Natural killer cell (primary cell): ENCODE results near the gene SCAMP4. TPM values are rescaled to one million over a fixed set of nuclear protein-coding genes. Genes with fewer than 3 reads are reported as not detected.
"Not testable (repeated sequence)": the region's sequence is repeated elsewhere in the genome, so short reads cannot be mapped to it uniquely, and the experiment has no call there.

Experiments
- ATAC-seq, 3 donors: fragments of 150-1000 bp in 2 of 3; fragments of 200-7000 bp in 1 of 3; cut with Tn5 transposase; 1 replicate in 1 of 3; 2 replicates in 2 of 3; pipeline ENCODE4 v1.10.0; 2021; ENCODE audit warnings: mild to moderate bottlenecking in 2 of 3, moderate library complexity in 2 of 3
- DNase-seq, 2 donors: peaks; one replicate each; pipeline versions ENCODE4 v3.0.0 to v3.0.0-alpha.2; 2013 to 2021; ENCODE audit warnings: mixed read lengths in 1 of 2
- H3K27ac ChIP-seq: one replicate; pipeline ENCODE4 v1.5.1; 2013; ENCODE audit warnings: mild to moderate bottlenecking, low read length
- H3K27me3 ChIP-seq: one replicate; pipeline ENCODE4 v1.6.1; 2013; ENCODE audit warnings: low read length; ENCODE audit not compliant: control insufficient read depth, insufficient read depth
- H3K36me3 ChIP-seq: one replicate; pipeline ENCODE4 v1.6.1; 2013; ENCODE audit warnings: low read length; ENCODE audit not compliant: control insufficient read depth, insufficient read depth
- H3K4me1 ChIP-seq: one replicate; pipeline ENCODE4 v1.6.1; 2013; ENCODE audit warnings: low read length; ENCODE audit not compliant: control insufficient read depth, insufficient read depth
- H3K4me3 ChIP-seq: one replicate; pipeline ENCODE4 v1.5.1; 2013; ENCODE audit warnings: low read length
- H3K9me3 ChIP-seq: one replicate; pipeline ENCODE4 v1.6.1; 2013; ENCODE audit warnings: low read length; ENCODE audit not compliant: control insufficient read depth, insufficient read depth
- H3K27ac Mint-ChIP-seq, 2 donors: one replicate each; pipeline ENCODE4 v1.8.0; 2022; ENCODE audit warnings: mild to moderate bottlenecking in 2 of 2, mixed read lengths in 2 of 2, moderate library complexity in 1 of 2
- H3K27me3 Mint-ChIP-seq, 2 donors: one replicate each; pipeline ENCODE4 v1.8.0; 2022; ENCODE audit warnings: low read depth in 2 of 2, mixed read lengths in 2 of 2
- H3K36me3 Mint-ChIP-seq: one replicate; pipeline ENCODE4 v1.8.0; 2022; ENCODE audit warnings: mixed read lengths
- H3K4me1 Mint-ChIP-seq, 2 donors: one replicate each; pipeline ENCODE4 v1.8.0; 2022; ENCODE audit warnings: mixed read lengths in 2 of 2
- H3K4me3 Mint-ChIP-seq: one replicate; pipeline ENCODE4 v1.8.0; 2022; ENCODE audit warnings: mild to moderate bottlenecking, moderate library complexity, mixed read lengths
- H3K9me3 Mint-ChIP-seq, 2 donors: one replicate each; pipeline ENCODE4 v1.8.0; 2022; ENCODE audit warnings: mixed read lengths in 2 of 2
- WGBS: methylation state at CpG from one replicate; pipeline ENCODE4 v1.1.7; 2013; ENCODE audit warnings: missing lambda C conversion rate; ENCODE audit not compliant: insufficient coverage; 5-methylcytosine and 5-hydroxymethylcytosine counted together
- intact Hi-C: fragments of 100-400 bp; cut with micrococcal nuclease; formaldehyde crosslinking; loops from one replicate; pipeline ENCODE4 v1.14.2; 2022
- total RNA-seq, 4 donors: library from RNA; stranded (reverse); fragments of 120-200 nt in 1 of 4; gene quantifications; one replicate each; pipeline versions ENCODE4 v1.2.3 to v1.2.4, GENCODE V29; 2013 to 2022
- TF ChIP-seq, protein P1 (sequence below): fragments of 200-600 bp; IDR thresholded peaks from one replicate; pipeline ENCODE4 v1.8.0; 2022; ENCODE audit warnings: antibody characterized with exemption

Gene SCAMP4
- total RNA-seq, 3 donors from 2014 or later (not counting 1 experiment from before 2014, with no cell fraction given) = 43.1 to 53.7 (median 46.9) TPM

DNA sequence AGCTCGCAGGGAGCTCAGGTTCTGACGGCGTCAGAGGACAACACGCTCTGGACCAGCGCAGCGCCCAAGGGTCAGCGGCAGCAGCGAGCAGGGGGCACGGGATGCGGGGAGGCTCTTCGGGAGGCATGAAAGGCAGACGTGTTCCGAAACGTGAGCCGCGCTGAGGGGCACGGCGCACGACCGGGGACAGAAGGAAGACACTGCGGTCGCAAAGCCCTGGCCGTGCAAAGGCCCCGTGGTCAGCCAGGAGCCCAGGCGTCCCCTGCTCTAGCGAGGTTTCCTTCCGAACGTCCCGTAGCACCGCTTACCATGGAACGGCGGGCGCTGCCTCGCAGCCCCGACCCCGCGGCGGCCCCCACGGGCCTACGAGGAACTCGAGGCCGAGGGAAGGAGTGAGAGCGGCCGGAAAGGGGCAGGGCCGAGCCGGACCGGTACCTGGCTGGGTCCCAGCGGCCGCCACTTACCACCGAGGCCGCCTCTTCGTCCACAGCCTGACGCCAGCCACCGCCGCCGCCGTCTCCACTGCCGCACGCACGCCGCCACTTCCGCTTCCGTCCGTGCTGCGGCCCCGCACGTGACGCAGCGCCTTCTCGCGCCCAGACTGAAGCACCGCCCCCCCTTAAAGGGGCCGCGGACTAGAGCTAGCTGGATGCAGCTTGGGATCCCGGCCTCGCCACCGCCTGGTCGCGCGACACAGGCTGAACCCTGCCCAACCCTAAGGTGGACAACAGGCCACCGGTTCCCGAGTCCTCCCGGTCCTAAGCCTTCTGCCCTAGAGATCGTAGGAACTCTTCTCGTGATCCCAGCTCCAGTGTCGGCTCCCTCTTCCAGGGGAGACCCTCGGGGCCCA, 29.3 kb upstream of the SCAMP4 start:
- H3K4me1 Mint-ChIP-seq = peaks cover 43 to 44% of the 10 kb centered on the region in 2 donors
- H3K4me3 ChIP-seq = peak overlapping the region; percentile 81
- H3K27me3 Mint-ChIP-seq = no peaks in the 10 kb centered on the region
- H3K27ac ChIP-seq = peak overlapping the region; percentile 91
- no peaks in the 10 kb centered on the region for H3K27me3 ChIP-seq
- no peaks in the 10 kb centered on the region for H3K9me3 ChIP-seq
- ATAC-seq (peak; percentile 85 to 93 (median 87)), DNase-seq (peak; percentile 92 to 94)
- no peaks in the 10 kb centered on the region for H3K9me3 Mint-ChIP-seq
- H3K36me3 Mint-ChIP-seq = no peaks in the 10 kb centered on the region
- intact Hi-C loops = loop anchor here (1.0 kb wide), 2 partner anchors 8 to 12 kb away; no protein-coding TSS in a partner anchor
- under 1% methylated on average over 87 of the region's 87 CpGs for WGBS
- H3K4me1 ChIP-seq = peaks cover 50% of the 10 kb centered on the region
- peaks cover 41% of the 10 kb centered on the region for H3K36me3 ChIP-seq
- TF ChIP-seq, protein P1, sequence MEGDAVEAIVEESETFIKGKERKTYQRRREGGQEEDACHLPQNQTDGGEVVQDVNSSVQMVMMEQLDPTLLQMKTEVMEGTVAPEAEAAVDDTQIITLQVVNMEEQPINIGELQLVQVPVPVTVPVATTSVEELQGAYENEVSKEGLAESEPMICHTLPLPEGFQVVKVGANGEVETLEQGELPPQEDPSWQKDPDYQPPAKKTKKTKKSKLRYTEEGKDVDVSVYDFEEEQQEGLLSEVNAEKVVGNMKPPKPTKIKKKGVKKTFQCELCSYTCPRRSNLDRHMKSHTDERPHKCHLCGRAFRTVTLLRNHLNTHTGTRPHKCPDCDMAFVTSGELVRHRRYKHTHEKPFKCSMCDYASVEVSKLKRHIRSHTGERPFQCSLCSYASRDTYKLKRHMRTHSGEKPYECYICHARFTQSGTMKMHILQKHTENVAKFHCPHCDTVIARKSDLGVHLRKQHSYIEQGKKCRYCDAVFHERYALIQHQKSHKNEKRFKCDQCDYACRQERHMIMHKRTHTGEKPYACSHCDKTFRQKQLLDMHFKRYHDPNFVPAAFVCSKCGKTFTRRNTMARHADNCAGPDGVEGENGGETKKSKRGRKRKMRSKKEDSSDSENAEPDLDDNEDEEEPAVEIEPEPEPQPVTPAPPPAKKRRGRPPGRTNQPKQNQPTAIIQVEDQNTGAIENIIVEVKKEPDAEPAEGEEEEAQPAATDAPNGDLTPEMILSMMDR = no peak
- H3K27ac Mint-ChIP-seq = peak overlapping the region; percentile 97 to 98
- H3K4me3 Mint-ChIP-seq = peak overlapping the region; percentile 97

DNA sequence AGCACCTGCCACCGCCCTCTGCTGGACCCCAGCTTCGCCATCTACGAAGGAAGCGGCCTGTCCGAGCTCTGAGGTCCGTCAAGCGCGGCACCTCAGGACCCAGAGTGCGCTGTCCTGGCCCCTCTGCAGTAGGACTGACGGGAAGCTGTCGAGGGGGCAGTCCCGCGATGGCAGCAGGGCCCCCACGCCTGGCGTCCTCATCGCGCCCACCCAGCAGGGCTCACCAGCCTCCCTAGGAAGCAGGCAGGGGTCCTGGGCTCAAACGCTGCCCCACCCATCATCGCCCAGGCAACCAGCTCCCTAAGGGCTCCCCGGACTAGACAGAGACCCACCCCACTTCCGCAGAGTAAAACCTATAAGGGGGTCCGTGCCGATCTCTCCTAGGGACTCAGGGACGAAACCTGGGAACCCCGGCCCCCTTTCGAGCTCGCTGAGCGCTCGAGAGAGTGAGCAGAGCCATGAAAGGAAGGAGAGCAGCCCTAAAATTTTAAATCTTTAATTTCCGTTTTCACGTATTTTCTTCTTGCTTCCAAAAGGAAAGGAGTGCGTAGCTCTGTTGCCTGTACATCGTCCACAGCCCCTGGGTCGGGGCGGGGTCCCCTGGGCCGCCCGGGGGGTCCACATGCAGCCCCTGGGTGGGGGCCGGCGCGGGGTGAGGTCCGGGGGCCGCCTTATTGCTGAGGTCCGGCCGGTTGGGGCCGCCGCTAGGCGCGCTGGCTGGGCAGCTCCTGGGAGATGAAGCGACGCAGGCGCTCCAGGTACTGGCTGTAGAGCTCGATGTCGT, 28.5 kb upstream of the SCAMP4 start:
- not testable (repeated sequence) for H3K27me3 ChIP-seq, DNase-seq, H3K9me3 Mint-ChIP-seq, H3K36me3 Mint-ChIP-seq, H3K27me3 Mint-ChIP-seq, H3K9me3 ChIP-seq
- ATAC-seq = peak; percentile 6 to 15 (median 11)
- Mint-ChIP-seq H3K27ac (peak overlapping the region; percentile 97 to 98), H3K4me3 (peak overlapping the region; percentile 97), H3K4me1 (peaks cover 44 to 45% of the 10 kb centered on the region in 2 donors)
- Histone ChIP-seq H3K36me3 (peaks cover 37% of the 10 kb centered on the region), H3K27ac (peak overlapping the region; percentile 91), H3K4me1 (peaks cover 55% of the 10 kb centered on the region), H3K4me3 (peak overlapping the region; percentile 81)
- intact Hi-C loops = loop anchor here (1.0 kb wide), 2 partner anchors 8 to 12 kb away; no protein-coding TSS in a partner anchor
- 42% methylated on average over 31 of the region's 53 CpGs for WGBS

DNA sequence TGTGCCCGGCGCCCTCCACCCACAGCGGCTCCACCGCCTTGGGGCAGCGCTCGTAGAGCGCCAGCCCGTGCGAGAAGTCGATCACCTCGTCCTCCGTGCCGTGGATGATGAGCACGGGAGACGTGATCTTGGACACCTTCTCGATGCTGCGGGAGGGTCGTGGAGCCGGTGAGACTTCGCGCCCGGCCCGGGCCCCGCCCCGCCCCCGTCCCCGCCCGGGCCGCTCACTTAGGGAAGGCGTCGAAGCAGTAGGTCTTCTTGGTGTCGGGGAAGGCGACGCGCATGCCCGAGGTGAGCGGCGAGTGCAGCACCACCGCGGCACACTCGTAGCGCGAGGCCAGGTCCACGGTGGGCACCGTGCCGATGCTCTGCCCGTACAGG, 27.9 kb upstream of the SCAMP4 start:
- H3K27ac ChIP-seq, H3K27me3 Mint-ChIP-seq, intact Hi-C loops, H3K9me3 Mint-ChIP-seq, ATAC-seq, H3K27me3 ChIP-seq, H3K36me3 Mint-ChIP-seq, DNase-seq, H3K4me3 Mint-ChIP-seq, H3K9me3 ChIP-seq, H3K4me3 ChIP-seq, H3K27ac Mint-ChIP-seq: not testable (repeated sequence)
- 90% methylated on average over 26 of the region's 47 CpGs for WGBS
- Histone ChIP-seq H3K4me1 (peaks cover 57% of the 10 kb centered on the region), H3K36me3 (peaks cover 36% of the 10 kb centered on the region)
- peaks cover 48 to 49% of the 10 kb centered on the region in 2 donors for H3K4me1 Mint-ChIP-seq

DNA sequence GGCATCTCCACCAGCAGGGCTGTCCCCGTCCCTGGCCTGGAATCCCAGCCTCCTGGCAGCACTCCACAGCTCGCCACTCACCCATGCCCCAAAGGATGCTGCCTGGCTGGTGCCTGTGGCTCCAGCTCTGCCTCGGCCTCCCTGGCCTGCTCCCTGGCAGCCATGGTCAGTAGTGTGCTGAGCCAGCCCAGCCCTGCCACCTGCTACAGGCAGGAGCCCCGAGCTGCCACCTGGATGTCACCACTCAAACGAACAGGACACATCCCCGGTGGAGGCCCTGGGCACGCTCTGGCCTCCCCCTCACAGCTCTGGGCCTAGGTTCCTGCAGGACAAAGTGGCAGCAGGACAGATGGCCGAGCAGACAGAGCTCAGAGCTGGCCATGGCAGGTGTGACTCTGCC, 26.6 kb upstream of the SCAMP4 start:
- H3K4me3 ChIP-seq, H3K27me3 Mint-ChIP-seq, H3K9me3 Mint-ChIP-seq, H3K36me3 Mint-ChIP-seq, H3K9me3 ChIP-seq, DNase-seq, ATAC-seq, H3K27ac ChIP-seq, intact Hi-C loops, H3K27me3 ChIP-seq: not testable (repeated sequence)
- Histone ChIP-seq H3K36me3 (peaks cover 28% of the 10 kb centered on the region), H3K4me1 (peaks cover 57% of the 10 kb centered on the region)
- 82% methylated on average over 7 of the region's 8 CpGs for WGBS
- H3K27ac Mint-ChIP-seq = peak overlapping the region; percentile 58 to 79
- peaks cover 57 to 62% of the 10 kb centered on the region in 2 donors for H3K4me1 Mint-ChIP-seq
- H3K4me3 Mint-ChIP-seq = peak overlapping the region; percentile 63

DNA sequence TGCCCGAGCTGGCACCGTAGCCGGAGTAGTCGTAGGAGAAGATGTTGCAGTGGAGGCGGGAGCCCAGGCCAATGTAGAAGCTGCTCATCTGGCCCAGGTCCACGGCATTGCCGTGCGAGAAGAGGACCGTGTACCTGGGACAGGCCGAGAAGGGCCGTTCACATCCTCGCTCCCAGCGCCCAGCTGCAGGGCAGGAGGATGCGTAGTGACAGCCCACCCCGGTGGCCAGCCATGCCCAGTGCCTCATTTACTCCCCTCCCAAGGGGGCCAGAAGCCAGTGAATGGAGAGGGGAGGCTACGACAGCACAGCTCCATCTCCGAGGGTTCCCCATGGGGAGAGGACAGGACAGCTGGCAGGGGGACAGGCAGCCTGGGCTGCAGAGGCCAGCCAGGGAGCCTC, 25.2 kb upstream of the SCAMP4 start:
- H3K9me3 Mint-ChIP-seq, H3K9me3 ChIP-seq, DNase-seq, H3K27me3 ChIP-seq, ATAC-seq, H3K27me3 Mint-ChIP-seq, H3K4me3 ChIP-seq: not testable (repeated sequence)
- 92% methylated on average over 15 of the region's 17 CpGs for WGBS
- Histone ChIP-seq H3K27ac (peak overlapping the region; percentile 69), H3K36me3 (peaks cover 23% of the 10 kb centered on the region), H3K4me1 (peaks cover 59% of the 10 kb centered on the region)
- Mint-ChIP-seq H3K27ac (peak overlapping the region; percentile 69 to 75), H3K36me3 (peaks cover 20% of the 10 kb centered on the region), H3K4me1 (peaks cover 56 to 60% of the 10 kb centered on the region in 2 donors), H3K4me3 (peak overlapping the region; percentile 53)
- intact Hi-C loops = loop anchor here (5.0 kb wide), 1 partner anchor 207 kb away; no protein-coding TSS in a partner anchor
